Adrenal gland (tissue), 12 donors: ENCODE results near the gene HYAL2. TPM values are rescaled to one million over a fixed set of nuclear protein-coding genes. Genes with fewer than 3 reads are reported as not detected.

Experiments used
- DNase-seq, 7 donors: peaks; one replicate each; pipeline ENCODE4 v3.0.0-alpha.2; 2019 to 2020
- H3K27ac ChIP-seq, 5 donors: fragments of 200-600 bp; sonication (generic) in 4 of 5; 1 replicate in 3 of 5; 2 replicates in 2 of 5; pipeline versions ENCODE4 v1.5.1 to v1.8.0; 2016 to 2020; ENCODE audit warnings: mild to moderate bottlenecking in 1 of 5
- H3K27me3 ChIP-seq: fragments of 200-600 bp; 2 replicates; pipeline ENCODE4 v1.8.0; 2021
- H3K36me3 ChIP-seq, 2 donors: fragments of 200-600 bp; replicated peaks in 1 of 2; 1 replicate in 1 of 2; 2 replicates in 1 of 2; pipeline versions ENCODE4 v1.5.1 to v1.8.0; 2018 to 2022
- H3K4me1 ChIP-seq, 2 donors: fragments of 200-600 bp; replicated peaks in 1 of 2; 1 replicate in 1 of 2; 2 replicates in 1 of 2; pipeline versions ENCODE4 v1.5.1 to v1.8.0; 2018 to 2021
- H3K4me3 ChIP-seq, 4 donors: fragments of 200-600 bp; sonication (generic) in 3 of 4; one replicate each; pipeline ENCODE4 v1.5.1; 2016 to 2018
- H3K9me3 ChIP-seq, 3 donors: fragments of 200-600 bp; sonication (generic) in 1 of 3; replicated peaks in 1 of 3; 1 replicate in 2 of 3; 2 replicates in 1 of 3; pipeline versions ENCODE4 v1.5.1 to v1.8.0; 2016 to 2021
- POLR2A ChIP-seq, 2 donors: fragments of 450-650 bp; IDR thresholded peaks; one replicate each; pipeline ENCODE4 v1.6.1; 2017; ENCODE audit warnings: antibody characterized with exemption in 2 of 2, mild to moderate bottlenecking in 2 of 2, moderate library complexity in 1 of 2
- WGBS, 4 donors: extraction: QIAGEN DNeasy Blood & Tissue Kit in 2 of 4; methylation state at CpG; one replicate each; pipeline versions ENCODE4 v1.1.5 to v1.1.7; 2013 to 2017; 5-methylcytosine and 5-hydroxymethylcytosine counted together
- intact Hi-C, 2 donors: fragments of 100-400 bp; cut with DNase I; formaldehyde crosslinking; loops; one replicate each; pipeline versions ENCODE4 v1.14.1 to v1.15.0; 2022 to 2023
- polyA plus RNA-seq, 3 donors: library from polyadenylated mRNA; stranded (reverse); fragments of 200-250 nt in 2 of 3; fragments of 350-450 nt in 1 of 3; fragmentation: Illumina TruSeq in 1 of 3; extraction: RNeasy Lipid Tissue Mini Kit (QIAGEN cat#74804) in 1 of 3; gene quantifications; one replicate each; pipeline ENCODE4 v1.2.3, GENCODE V29; 2013 to 2014
- total RNA-seq, 9 donors: library from RNA; depleted of rRNA in 4 of 9; stranded (reverse); fragments of >200 nt in 4 of 9; fragments of 120-200 nt in 1 of 9; fragmentation: NEBNext Ultra II Directional in 1 of 9; extraction: Animal tissue kit (Norgen Biotek cat#: 25700) in 1 of 9; gene quantifications; one replicate each; pipeline versions ENCODE4 v1.1.0 to v1.2.4, GENCODE V29; 2013 to 2023
- TF ChIP-seq, protein P1 (sequence below), 6 experiments: fragments of 450-650 bp in 4 of 6; fragments of 200-600 bp in 2 of 6; sonication (generic) in 1 of 6; IDR thresholded peaks; 1 replicate in 5 of 6; 2 replicates in 1 of 6; pipeline versions ENCODE4 v1.5.1 to v1.8.0; 2016 to 2021; ENCODE audit warnings: antibody characterized with exemption in 6 of 6, mild to moderate bottlenecking in 2 of 6, moderate library complexity in 1 of 6
- donor health status: healthy with polysubstance abuse.
- donor health status: Bipolar disorder and iron deficiency.
- donor health status: DM: yes; HTN: yes; CAD: no.
- donor health status: DM: no; HTN: no; CAD: no.
- donor health status: DM: no; HTN: no; CAD: no.
- donor health status: DM: yes; HTN: yes; CAD: no.

The HYAL2 gene
- total and polyA plus RNA-seq, 12 donors, result 28.0 to 186 (median 99.8) TPM

DNA sequence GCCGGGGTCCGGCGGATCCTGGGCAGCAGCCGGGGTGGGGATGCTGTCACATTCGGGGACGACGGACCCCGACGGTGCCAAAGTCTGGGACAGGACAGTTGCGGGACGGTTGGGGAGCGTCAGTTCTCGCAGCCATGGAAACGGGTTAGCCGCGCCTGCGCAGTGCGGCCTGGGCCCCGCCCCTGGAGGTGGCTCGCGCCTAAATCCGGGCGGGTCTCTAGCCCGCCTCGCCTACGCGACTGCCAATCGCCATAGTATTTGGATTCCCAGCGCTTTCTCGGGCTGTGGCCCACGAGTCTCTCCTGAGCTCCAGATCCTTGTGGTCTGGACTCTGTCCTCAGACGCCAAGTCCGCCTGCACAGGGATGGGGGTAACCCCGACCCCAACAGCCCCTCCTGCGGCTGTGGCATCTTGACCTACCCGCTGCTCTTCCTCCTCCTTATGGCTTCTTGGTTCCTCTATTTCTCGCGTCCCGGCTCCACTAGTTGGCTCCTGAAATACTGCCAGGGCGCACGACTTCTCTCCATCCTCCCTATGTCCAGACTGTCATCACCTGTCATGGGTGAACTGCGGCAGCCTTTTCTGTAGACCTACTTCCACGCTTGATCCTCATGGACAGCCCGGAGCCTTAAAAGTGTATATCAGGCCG lies 23.2 kb upstream of the HYAL2 start, which contains the start of gene ZMYND10:
Gene ZMYND10, minus strand, starts transcription at position 147 of the 649 bp plus-strand sequence. CDS start 153 bp downstream, outside the sequence.
- 10 to 22% (median 12%) methylated on average over 15 to 45 of the region's 45 CpGs for WGBS, 4 donors
- Histone ChIP-seq H3K27ac (no peak within 1 kb of the TSS), H3K27me3 (no peaks in the 10 kb centered on the region), H3K4me1 (peaks cover 17 to 23% of the 10 kb centered on the region in 2 donors), H3K9me3 (no peaks in the 10 kb centered on the region), H3K36me3 (peaks cover 0 to 16% of the 10 kb centered on the region in 2 donors), H3K4me3 (peak within 1 kb of the TSS in 1 of 4 donors; percentile 30)
- intact Hi-C loops, result loop anchor here (2.0 to 5.0 kb wide), 2 partner anchors 193 to 197 kb away; no protein-coding TSS in a partner anchor
- TF ChIP-seq, protein P1, sequence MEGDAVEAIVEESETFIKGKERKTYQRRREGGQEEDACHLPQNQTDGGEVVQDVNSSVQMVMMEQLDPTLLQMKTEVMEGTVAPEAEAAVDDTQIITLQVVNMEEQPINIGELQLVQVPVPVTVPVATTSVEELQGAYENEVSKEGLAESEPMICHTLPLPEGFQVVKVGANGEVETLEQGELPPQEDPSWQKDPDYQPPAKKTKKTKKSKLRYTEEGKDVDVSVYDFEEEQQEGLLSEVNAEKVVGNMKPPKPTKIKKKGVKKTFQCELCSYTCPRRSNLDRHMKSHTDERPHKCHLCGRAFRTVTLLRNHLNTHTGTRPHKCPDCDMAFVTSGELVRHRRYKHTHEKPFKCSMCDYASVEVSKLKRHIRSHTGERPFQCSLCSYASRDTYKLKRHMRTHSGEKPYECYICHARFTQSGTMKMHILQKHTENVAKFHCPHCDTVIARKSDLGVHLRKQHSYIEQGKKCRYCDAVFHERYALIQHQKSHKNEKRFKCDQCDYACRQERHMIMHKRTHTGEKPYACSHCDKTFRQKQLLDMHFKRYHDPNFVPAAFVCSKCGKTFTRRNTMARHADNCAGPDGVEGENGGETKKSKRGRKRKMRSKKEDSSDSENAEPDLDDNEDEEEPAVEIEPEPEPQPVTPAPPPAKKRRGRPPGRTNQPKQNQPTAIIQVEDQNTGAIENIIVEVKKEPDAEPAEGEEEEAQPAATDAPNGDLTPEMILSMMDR (IDR thresholded peaks at IDR 0.05), result no peak
- no peak for TF ChIP-seq POLR2A (IDR thresholded peaks at IDR 0.05)
- DNase-seq, result peak; percentile 51 to 78 (median 64)

DNA sequence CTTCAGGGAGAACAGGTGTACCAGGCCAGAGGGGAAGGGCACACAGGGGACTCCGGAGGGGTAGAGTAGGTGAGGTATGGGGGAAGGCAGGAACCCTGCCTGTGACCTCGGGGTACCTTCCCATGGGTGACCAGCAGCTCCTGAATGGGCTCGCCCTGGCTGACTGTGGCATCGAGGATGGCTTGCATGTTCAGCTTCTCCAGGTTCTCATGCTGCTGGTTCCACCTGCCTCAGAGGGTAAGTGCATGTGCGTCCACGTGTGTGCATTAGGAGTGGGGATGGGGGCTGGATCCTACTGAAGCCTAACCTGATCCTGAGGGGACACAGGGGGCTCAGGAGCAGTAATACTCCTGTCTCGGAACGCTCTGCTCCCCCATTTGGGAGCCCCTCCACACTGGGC lies 22.5 kb upstream of the HYAL2 start:
- Histone ChIP-seq H3K36me3 (peaks cover 0 to 16% of the 10 kb centered on the region in 2 donors), H3K4me1 (peaks cover 12 to 18% of the 10 kb centered on the region in 2 donors), H3K4me3 (peak overlapping the region in 1 of 4 donors; percentile 30), H3K27me3 (no peaks in the 10 kb centered on the region), H3K9me3 (no peaks in the 10 kb centered on the region), H3K27ac (no peak overlapping the region)
- no peak for DNase-seq
- 70 to 82% (median 79%) methylated on average over 5 to 8 of the region's 8 CpGs for WGBS, 4 donors
- TF ChIP-seq POLR2A (IDR thresholded peaks at IDR 0.05), result no peak
- TF ChIP-seq, protein P1 (IDR thresholded peaks at IDR 0.05), result no peak
- intact Hi-C loops, result loop anchor here in 1 of 2 donors (5.0 kb wide), 1 partner anchor 197 kb away; no protein-coding TSS in a partner anchor

DNA sequence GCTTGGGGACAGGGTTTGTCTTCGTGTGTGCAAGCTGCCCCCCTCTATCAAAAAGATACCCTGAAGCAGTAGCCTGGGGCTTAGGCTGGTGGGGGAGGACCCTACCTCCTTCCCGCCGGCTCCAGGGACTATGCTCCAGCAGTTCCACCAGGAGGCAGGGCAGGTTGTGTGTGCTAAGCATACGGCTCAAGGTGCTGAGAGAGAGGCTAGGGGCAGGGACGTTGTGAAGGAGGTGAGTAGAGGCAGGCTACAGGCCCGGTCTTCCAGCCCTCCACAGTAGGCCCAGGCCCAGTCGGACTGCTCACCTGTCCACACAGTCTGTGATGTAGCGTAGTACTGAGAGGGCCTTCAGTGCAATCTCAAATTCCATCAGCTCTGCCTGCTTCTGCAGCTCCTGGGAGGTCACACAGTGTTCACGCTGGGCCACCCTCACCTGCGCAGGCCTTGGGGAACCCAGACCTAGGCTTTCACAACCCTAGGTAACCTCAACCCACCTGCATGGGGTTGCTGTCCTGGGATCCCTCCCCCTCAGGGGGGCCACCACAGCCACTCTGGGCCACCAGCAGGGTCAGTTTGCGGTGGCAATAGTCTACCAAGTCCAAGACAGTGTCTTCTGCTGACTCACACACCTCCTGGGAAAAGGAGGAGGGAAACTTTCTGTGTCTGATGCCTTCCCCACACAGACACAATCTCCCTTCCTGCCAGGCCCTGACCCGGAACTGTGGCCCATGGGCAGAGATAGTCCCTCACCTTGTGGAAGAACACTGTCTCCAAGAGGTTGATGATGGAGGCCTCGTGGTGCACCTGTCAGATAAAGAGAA lies 20.5 kb upstream of the HYAL2 start:
- Histone ChIP-seq H3K9me3 (no peaks in the 10 kb centered on the region), H3K4me3 (no peak overlapping the region), H3K36me3 (peaks cover 0 to 7% of the 10 kb centered on the region in 2 donors), H3K27ac (no peak overlapping the region), H3K4me1 (peaks cover 10 to 17% of the 10 kb centered on the region in 2 donors), H3K27me3 (no peaks in the 10 kb centered on the region)
- TF ChIP-seq, protein P1 (IDR thresholded peaks at IDR 0.05), result no peak
- no peak for TF ChIP-seq POLR2A (IDR thresholded peaks at IDR 0.05)
- 78 to 91% (median 85%) methylated on average over 8 to 13 of the region's 13 CpGs for WGBS, 4 donors
- no peak for DNase-seq
- intact Hi-C loops, result no loop called here

GRCh38 chr3:50341996-50342650 lies 19.6 kb upstream of the HYAL2 start:
- no peaks in the 10 kb centered on the region for H3K36me3 ChIP-seq
- H3K4me1 ChIP-seq, result peaks cover 14 to 22% of the 10 kb centered on the region in 2 donors
- no peak for TF ChIP-seq POLR2A (IDR thresholded peaks at IDR 0.05)
- TF ChIP-seq, protein P1 (IDR thresholded peaks at IDR 0.05), result no peak
- no peak overlapping the region for H3K27ac ChIP-seq
- WGBS, 4 donors, result 77 to 90% (median 83%) methylated on average over 12 to 13 of the region's 13 CpGs
- H3K9me3 ChIP-seq, result no peaks in the 10 kb centered on the region
- intact Hi-C loops, result no loop called here
- H3K27me3 ChIP-seq, result no peaks in the 10 kb centered on the region
- no peak overlapping the region for H3K4me3 ChIP-seq
- DNase-seq, result no peak
